Caco-2 (cell line): ENCODE data around the gene AHRR. TPM values are rescaled to one million over a fixed set of nuclear protein-coding genes. Genes with fewer than 3 reads are reported as not detected.

Experiments used
- BruUV-seq: library from RNA; stranded (reverse); fragments of 400-500 nt; replicated peaks from 2 replicates; lab custom pipeline; 2021; lab: Mats Ljungman, UMichigan
- CTCF ChIA-PET: fragments of 300-600 bp; sonication (Branson Sonifier 250); formaldehyde crosslinking; loops from one replicate; lab custom pipeline; 2022; ENCODE audit warnings: antibody characterized with exemption; lab: Charles Lee
- POLR2A ChIA-PET: fragments of 300-600 bp; sonication (Branson Sonifier 250); formaldehyde crosslinking; loops from one replicate; lab custom pipeline; 2022; ENCODE audit warnings: antibody characterized with exemption; lab: Charles Lee
- DNase-seq, 2 experiments: peaks; one replicate each; pipeline versions ENCODE4 v3.0.0 to v3.0.0-alpha.2; 2020 to 2022
- H3K27me3 ChIP-seq: replicated peaks from 2 replicates; pipeline ENCODE4 v1.6.0; 2011; ENCODE audit warnings: low read length; ENCODE audit not compliant: control insufficient read depth, insufficient read depth
- H3K36me3 ChIP-seq: 2 replicates; pipeline ENCODE4 v1.5.1; 2011; ENCODE audit warnings: low read length; ENCODE audit not compliant: control insufficient read depth, insufficient read depth
- H3K4me1 ChIP-seq: fragments of 250-450 bp; sonication (Bioruptor Pico); 2 replicates; pipeline ENCODE4 v1.5.1; 2020; ENCODE audit warnings: mild to moderate bottlenecking
- H3K4me3 ChIP-seq: 2 replicates; pipeline ENCODE4 v1.5.1; 2011; ENCODE audit warnings: low read depth, mild to moderate bottlenecking, control low read depth, low read length
- H3K9me3 ChIP-seq: fragments of 250-450 bp; sonication (Bioruptor Pico); 2 replicates; pipeline ENCODE4 v1.5.1; 2020; ENCODE audit warnings: mild to moderate bottlenecking, moderate library complexity
- H3K27ac Mint-ChIP-seq: one replicate; pipeline ENCODE4 v1.8.0; 2022; ENCODE audit warnings: mixed read lengths; ENCODE audit not compliant: unreplicated experiment
- H3K27me3 Mint-ChIP-seq: one replicate; pipeline ENCODE4 v1.8.0; 2022; ENCODE audit warnings: mixed read lengths; ENCODE audit not compliant: insufficient read depth, unreplicated experiment
- H3K36me3 Mint-ChIP-seq: one replicate; pipeline ENCODE4 v1.8.0; 2022; ENCODE audit warnings: mild to moderate bottlenecking, mixed read lengths; ENCODE audit not compliant: insufficient read depth, unreplicated experiment
- H3K4me1 Mint-ChIP-seq: one replicate; pipeline ENCODE4 v1.8.0; 2022; ENCODE audit warnings: low read depth, mixed read lengths; ENCODE audit not compliant: unreplicated experiment
- H3K4me3 Mint-ChIP-seq: one replicate; pipeline ENCODE4 v1.8.0; 2022; ENCODE audit warnings: mild to moderate bottlenecking, moderate library complexity, mixed read lengths; ENCODE audit not compliant: unreplicated experiment
- H3K9me3 Mint-ChIP-seq: one replicate; pipeline ENCODE4 v1.8.0; 2022; ENCODE audit warnings: mixed read lengths; ENCODE audit not compliant: unreplicated experiment
- intact Hi-C: fragments of 100-400 bp; cut with micrococcal nuclease; formaldehyde crosslinking; loops from one replicate; pipeline ENCODE4 v1.10.0; 2022; ENCODE audit not compliant: unreplicated experiment
- total RNA-seq: library from RNA; stranded (reverse); gene quantifications from 2 replicates; pipeline ENCODE4 v1.2.3, GENCODE V29; 2022
- TF ChIP-seq, protein P1 (sequence below), 2 experiments: fragments of 200-600 bp in 1 of 2; IDR thresholded peaks; 1 replicate in 1 of 2; 2 replicates in 1 of 2; pipeline versions ENCODE4 v1.5.1 to v1.8.0; 2011 to 2022; ENCODE audit warnings: antibody characterized with exemption in 1 of 2, control low read depth in 1 of 2, inconsistent platforms in 1 of 2, low read depth in 1 of 2, low read length in 1 of 2, mild to moderate bottlenecking in 1 of 2, moderate library complexity in 1 of 2; ENCODE audit not compliant: insufficient read depth in 1 of 2, severe bottlenecking in 1 of 2, unreplicated experiment in 1 of 2

AHRR gene
- total RNA-seq, 1 experiment from 2014 or later: 1.1 TPM

DNA sequence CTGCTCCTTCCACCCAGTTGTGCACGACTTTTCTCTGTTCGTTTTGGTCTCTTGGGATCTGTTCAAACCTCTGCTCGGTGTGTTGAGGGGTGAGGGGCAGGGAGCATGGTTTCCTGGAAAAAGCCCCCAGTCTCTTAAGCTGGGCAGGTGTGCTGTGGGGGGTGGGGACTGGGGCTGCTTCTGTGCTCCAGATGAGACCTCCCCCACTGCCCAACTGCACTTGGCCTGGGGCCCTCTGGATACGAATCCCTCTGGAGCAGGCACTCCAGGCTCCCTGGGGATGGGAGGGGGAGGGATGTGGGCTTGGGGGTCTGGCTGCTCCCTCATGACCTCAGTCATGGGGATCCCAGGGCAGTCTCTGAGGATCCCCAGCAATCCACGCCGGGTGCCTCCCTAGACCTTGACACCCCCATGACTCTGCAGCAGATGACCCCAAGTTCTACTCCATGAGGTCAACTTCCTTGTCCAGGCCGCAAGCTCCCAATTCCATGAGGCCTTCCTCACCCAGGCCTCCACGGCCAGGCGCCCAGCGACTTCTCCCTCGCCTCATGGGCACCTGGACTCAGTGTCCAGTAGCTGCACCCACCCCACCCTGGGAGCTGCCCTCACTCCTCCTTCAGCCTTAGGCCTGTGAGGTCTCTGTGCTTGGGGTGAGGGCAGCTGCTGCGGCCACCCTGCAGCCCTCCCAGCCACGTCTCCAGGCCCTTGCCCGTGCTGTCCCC lies 5.9 kb upstream of the AHRR start:
- Histone ChIP-seq H3K9me3 (no peaks in the 10 kb centered on the region), H3K4me1 (no peaks in the 10 kb centered on the region), H3K36me3 (no peaks in the 10 kb centered on the region; the same call in 1 of the 2 replicates), H3K4me3 (no peak overlapping the region), H3K27me3 (no peaks in the 10 kb centered on the region)
- H3K9me3 Mint-ChIP-seq: no peaks in the 10 kb centered on the region
- H3K27me3 Mint-ChIP-seq: peaks cover 8% of the 10 kb centered on the region
- POLR2A ChIA-PET: no interaction called here
- no peaks in the 10 kb centered on the region for H3K4me1 Mint-ChIP-seq
- peak overlapping the region; percentile 49 for H3K27ac Mint-ChIP-seq
- DNase-seq: no peak
- BruUV-seq: no TSS peak
- no peak overlapping the region for H3K4me3 Mint-ChIP-seq
- H3K36me3 Mint-ChIP-seq: peaks cover 45% of the 10 kb centered on the region
- TF ChIP-seq, protein P1, sequence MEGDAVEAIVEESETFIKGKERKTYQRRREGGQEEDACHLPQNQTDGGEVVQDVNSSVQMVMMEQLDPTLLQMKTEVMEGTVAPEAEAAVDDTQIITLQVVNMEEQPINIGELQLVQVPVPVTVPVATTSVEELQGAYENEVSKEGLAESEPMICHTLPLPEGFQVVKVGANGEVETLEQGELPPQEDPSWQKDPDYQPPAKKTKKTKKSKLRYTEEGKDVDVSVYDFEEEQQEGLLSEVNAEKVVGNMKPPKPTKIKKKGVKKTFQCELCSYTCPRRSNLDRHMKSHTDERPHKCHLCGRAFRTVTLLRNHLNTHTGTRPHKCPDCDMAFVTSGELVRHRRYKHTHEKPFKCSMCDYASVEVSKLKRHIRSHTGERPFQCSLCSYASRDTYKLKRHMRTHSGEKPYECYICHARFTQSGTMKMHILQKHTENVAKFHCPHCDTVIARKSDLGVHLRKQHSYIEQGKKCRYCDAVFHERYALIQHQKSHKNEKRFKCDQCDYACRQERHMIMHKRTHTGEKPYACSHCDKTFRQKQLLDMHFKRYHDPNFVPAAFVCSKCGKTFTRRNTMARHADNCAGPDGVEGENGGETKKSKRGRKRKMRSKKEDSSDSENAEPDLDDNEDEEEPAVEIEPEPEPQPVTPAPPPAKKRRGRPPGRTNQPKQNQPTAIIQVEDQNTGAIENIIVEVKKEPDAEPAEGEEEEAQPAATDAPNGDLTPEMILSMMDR (IDR thresholded peaks at IDR 0.05; ENCODE audit: insufficient read depth in 1 of 2, low read depth in 1 of 2, low read length in 1 of 2, severe bottlenecking in 1 of 2, unreplicated experiment in 1 of 2): no peak
- intact Hi-C loops: loop anchor here (2.0 kb wide), 1 partner anchor 115 kb away; no protein-coding TSS in a partner anchor
- CTCF ChIA-PET: no interaction called here

- BruUV-seq: no TSS peak
- Histone ChIP-seq H3K9me3 (no peaks in the 10 kb centered on the region), H3K36me3 (no peaks in the 10 kb centered on the region; the same call in 1 of the 2 replicates), H3K4me1 (no peaks in the 10 kb centered on the region), H3K4me3 (no peak overlapping the region), H3K27me3 (no peaks in the 10 kb centered on the region)
- H3K4me3 Mint-ChIP-seq: no peak overlapping the region
- peaks cover 8% of the 10 kb centered on the region for H3K27me3 Mint-ChIP-seq
- DNase-seq: peak in 1 of 2 experiments; percentile 32
- H3K9me3 Mint-ChIP-seq: no peaks in the 10 kb centered on the region
- POLR2A ChIA-PET: no interaction called here
- TF ChIP-seq, protein P1 (IDR thresholded peaks at IDR 0.05; ENCODE audit: insufficient read depth in 1 of 2, low read depth in 1 of 2, low read length in 1 of 2, severe bottlenecking in 1 of 2, unreplicated experiment in 1 of 2): no peak
- H3K4me1 Mint-ChIP-seq: no peaks in the 10 kb centered on the region
- intact Hi-C loops: loop anchor here (2.0 kb wide), 1 partner anchor 114 kb away; no protein-coding TSS in a partner anchor
- H3K27ac Mint-ChIP-seq: peak overlapping the region; percentile 49
- CTCF ChIA-PET: interaction anchor here (1.2 kb wide), 1 partner anchor 121 kb away, joined by 4 read pairs; no protein-coding TSS in a partner anchor
- H3K36me3 Mint-ChIP-seq: peaks cover 42% of the 10 kb centered on the region
Measured at GRCh38 chr5:316210-317085, 5.1 kb upstream of the AHRR start.
